GM12878 (cell line): ENCODE data around the gene PLEKHH1. TPM values are rescaled to one million over a fixed set of nuclear protein-coding genes. Genes with fewer than 3 reads are reported as not detected.

Source experiments
- ATF3 ChIP-seq: IDR thresholded peaks from 2 replicates; pipeline ENCODE4 v1.6.1; 2011; ENCODE audit warnings: low read depth, mild to moderate bottlenecking, low read length, moderate library complexity, borderline replicate concordance; ENCODE audit errors: extremely low read depth
- HDGF ChIP-seq: fragments of 450-650 bp; IDR thresholded peaks from 2 replicates; pipeline ENCODE4 v1.6.1; 2016; ENCODE audit warnings: antibody characterized with exemption
- KDM1A ChIP-seq: fragments of 200-600 bp; sonication (generic); IDR thresholded peaks from 2 replicates; pipeline ENCODE4 v1.6.1; 2016; ENCODE audit warnings: borderline replicate concordance
- NBN ChIP-seq: fragments of 450-650 bp; IDR thresholded peaks from 2 replicates; pipeline ENCODE4 v1.6.1; 2016
- NKRF ChIP-seq: fragments of 450-650 bp; conservative IDR thresholded peaks from 2 replicates; pipeline ENCODE4 v1.6.1; 2017; ENCODE audit warnings: mild to moderate bottlenecking, moderate library complexity
- RCOR1 ChIP-seq: conservative IDR thresholded peaks from 2 replicates; pipeline ENCODE4 v1.6.1; 2012; ENCODE audit warnings: low read depth, low read length, improper control_type of control experiment
- SKIL ChIP-seq: fragments of 450-650 bp; IDR thresholded peaks from 2 replicates; pipeline ENCODE4 v1.6.1; 2017; ENCODE audit warnings: mild to moderate bottlenecking, low read depth, inconsistent platforms; ENCODE audit not compliant: poor library complexity, severe bottlenecking
- SUPT20H ChIP-seq: IDR thresholded peaks from 2 replicates; pipeline ENCODE4 v1.6.1; 2011; ENCODE audit warnings: low read depth, mild to moderate bottlenecking, low read length, moderate library complexity, borderline replicate concordance; ENCODE audit not compliant: control insufficient read depth
- ZBTB11 ChIP-seq: fragments of 450-650 bp; formaldehyde crosslinking; IDR thresholded peaks from 2 replicates; pipeline ENCODE4 v1.5.0; 2022; ENCODE audit warnings: mild to moderate bottlenecking, missing genetic modification characterization
- ZNF24 ChIP-seq: fragments of 450-650 bp; IDR thresholded peaks from 2 replicates; pipeline ENCODE4 v1.6.1; 2017; ENCODE audit warnings: antibody characterized with exemption, mild to moderate bottlenecking
- polyA plus RNA-seq, 11 experiments: library from polyadenylated mRNA; depleted of rRNA in 4 of 11; unstranded in 6 of 11; stranded (reverse) in 5 of 11; fragments of >200 nt; fragmentation: Nextera tagmentation in 4 of 11; fragmentation: Illumina TruSeq in 1 of 11; extraction: Ambion mirVana in 4 of 11; extraction: Trizol in 1 of 11; gene quantifications; 1 replicate in 1 of 11; 2 replicates in 10 of 11; pipeline versions ENCODE4 v1.2.1 to v1.2.3, GENCODE V29; 2011 to 2016; ENCODE audit warnings: inconsistent platforms in 2 of 11, missing spikeins in 2 of 11, low read depth in 1 of 11
- total RNA-seq, 4 experiments: library from RNA; depleted of rRNA in 3 of 4; stranded (reverse); fragments of >200 nt in 3 of 4; fragmentation: Illumina TruSeq in 1 of 4; extraction: Trizol in 1 of 4; gene quantifications; 2 replicates each; pipeline versions ENCODE4 v1.2.1 to v1.2.3, GENCODE V29; 2013 to 2021

The PLEKHH1 gene
- total and polyA plus RNA-seq, 10 of the 15 experiments (the other 5 are each of a cell fraction or from before 2014, with no cell fraction given) = 0.11 to 0.95 (median 0.41) TPM

GRCh38 chr14:67551123-67551522 lies 18.0 kb downstream of the PLEKHH1 start (continued):
- TF ChIP-seq ZBTB11 (no peak), SKIL (no peak), RCOR1 (no peak), NKRF (no peak), SUPT20H (no peak), ATF3 (no peak), NBN (no peak), KDM1A (no peak), HDGF (no peak), ZNF24 (no peak)
